K562 (cell line): Measurements from ENCODE around the gene STXBP6. TPM values are rescaled to one million over a fixed set of nuclear protein-coding genes. Genes with fewer than 3 reads are reported as not detected.

Source experiments
- ATAC-seq: fragments of 200-7000 bp; cut with Tn5 transposase; 3 replicates; pipeline ENCODE4 v1.9.1; 2020; ENCODE audit warnings: moderate library complexity
- BruUV-seq: library from RNA; stranded (reverse); fragments of 400-500 nt; replicated peaks from 2 replicates; lab custom pipeline; 2021; lab: Mats Ljungman, UMichigan
- CTCF ChIA-PET: fragments of 300-600 bp; formaldehyde crosslinking; extraction: SDS; loops from one replicate; lab custom pipeline; 2021; ENCODE audit warnings: low intra/inter-chr PET ratio; lab: Yijun Ruan, JAX
- POLR2A ChIA-PET: fragments of 300-600, 350-650 bp; sonication (Branson Sonifier 250); formaldehyde crosslinking; extraction: SDS; loops from one replicate; lab custom pipeline; 2021; ENCODE audit warnings: antibody characterized with exemption, inconsistent platforms; lab: Yijun Ruan, JAX
- DNase-seq, 4 experiments: peaks; one replicate each; pipeline versions ENCODE4 v3.0.0 to v3.0.0-alpha.2; 2011 to 2018; ENCODE audit warnings: low spot score in 3 of 4, mixed read lengths in 3 of 4; ENCODE audit errors: extremely low read depth in 1 of 4
- FAIRE-seq: peaks from 2 replicates; lab custom pipeline; 2011; peaks lifted over from hg19 to GRCh38; lab: Jason Lieb, UNC
- H2AFZ ChIP-seq: 2 replicates; pipeline ENCODE4 v1.6.0; 2011; ENCODE audit warnings: low read depth, low read length, control low read depth, inconsistent platforms
- H3K27ac ChIP-seq: fragments of 200-600 bp; 3 replicates; pipeline ENCODE4 v1.8.0; 2011; ENCODE audit warnings: low read depth, mild to moderate bottlenecking, control low read depth, inconsistent platforms, low read length, moderate library complexity, mixed read lengths; ENCODE audit errors: extremely low read depth
- H3K27me3 ChIP-seq, 2 experiments: fragments of 300-600 bp in 1 of 2; 2 replicates in 1 of 2; 3 replicates in 1 of 2; pipeline versions ENCODE4 v1.6.0 to v1.8.0; 2011; ENCODE audit warnings: inconsistent platforms in 2 of 2, low read length in 2 of 2, mild to moderate bottlenecking in 1 of 2, mixed read lengths in 1 of 2, moderate library complexity in 1 of 2; ENCODE audit not compliant: control insufficient read depth in 2 of 2, insufficient read depth in 2 of 2
- H3K36me3 ChIP-seq: fragments of 300-600 bp; 3 replicates; pipeline ENCODE4 v1.8.0; 2011; ENCODE audit warnings: mild to moderate bottlenecking, low read length, inconsistent platforms; ENCODE audit not compliant: control insufficient read depth, insufficient read depth
- H3K4me1 ChIP-seq, 2 experiments: fragments of 200-600 bp in 1 of 2; replicated peaks in 1 of 2; 2 replicates in 1 of 2; 3 replicates in 1 of 2; pipeline versions ENCODE4 v1.5.1 to v1.8.0; 2011; ENCODE audit warnings: inconsistent platforms in 2 of 2, low read length in 2 of 2, mild to moderate bottlenecking in 1 of 2, mixed read lengths in 1 of 2, moderate library complexity in 1 of 2; ENCODE audit not compliant: control insufficient read depth in 2 of 2, insufficient read depth in 2 of 2
- H3K4me2 ChIP-seq: 2 replicates; pipeline ENCODE4 v1.6.1; 2011; ENCODE audit warnings: low read length, control low read depth, inconsistent platforms, mixed read lengths; ENCODE audit not compliant: insufficient read depth
- H3K4me3 ChIP-seq: fragments of 200-600 bp; sonication (generic), shearing (Covaris generic); 2 replicates; pipeline ENCODE4 v1.5.1; 2016; ENCODE audit warnings: control low read depth, inconsistent platforms
- H3K79me2 ChIP-seq: fragments of 200-600 bp; 3 replicates; pipeline ENCODE4 v1.8.0; 2011; ENCODE audit warnings: low read length, inconsistent platforms; ENCODE audit not compliant: control insufficient read depth, insufficient read depth
- H3K9ac ChIP-seq, 2 experiments: 2 replicates each; pipeline versions ENCODE4 v1.6.0 to v1.6.1; 2011; ENCODE audit warnings: low read depth in 2 of 2, low read length in 2 of 2, control low read depth in 1 of 2, inconsistent platforms in 1 of 2, mild to moderate bottlenecking in 1 of 2, mixed read lengths in 1 of 2; ENCODE audit not compliant: insufficient read depth in 1 of 2
- H3K9me1 ChIP-seq: one replicate; pipeline ENCODE4 v1.6.0; 2011; ENCODE audit warnings: inconsistent platforms, mild to moderate bottlenecking, low read length, moderate library complexity; ENCODE audit not compliant: control insufficient read depth, insufficient read depth
- H3K9me3 ChIP-seq: replicated peaks from 2 replicates; pipeline ENCODE4 v1.5.1; 2011; ENCODE audit warnings: low read depth, low read length, inconsistent platforms; ENCODE audit not compliant: control insufficient read depth, insufficient read depth
- H4K20me1 ChIP-seq: replicated peaks from 2 replicates; pipeline ENCODE4 v1.6.1; 2011; ENCODE audit warnings: low read length, inconsistent platforms, mixed read lengths; ENCODE audit not compliant: control insufficient read depth, insufficient read depth
- DPF2 ChIP-seq: fragments of 450-650 bp; IDR thresholded peaks from 2 replicates; pipeline ENCODE4 v1.6.1; 2016
- MEIS2 ChIP-seq: fragments of 450-650 bp; IDR thresholded peaks from 2 replicates; pipeline ENCODE4 v1.6.1; 2014; ENCODE audit warnings: mild to moderate bottlenecking; ENCODE audit not compliant: partially characterized antibody
- WGBS: fragments of 100-300 bp; shearing (Covaris generic); methylation state at CpG from one replicate; pipeline ENCODE4 v1.1.6; 2016; ENCODE audit warnings: low coverage, mixed read lengths; ENCODE audit not compliant: insufficient coverage; ENCODE audit errors: missing lambda C conversion rate; 5-methylcytosine and 5-hydroxymethylcytosine counted together
- in situ Hi-C: fragments of 300-500 bp; cut with MboI; formaldehyde crosslinking; loops from 4 replicates; pipeline ENCODE4 v1.15.0; 2018; ENCODE audit warnings: inconsistent platforms, mixed read lengths
- intact Hi-C: fragments of 100-400 bp; cut with micrococcal nuclease; formaldehyde crosslinking; loops from 2 replicates; pipeline ENCODE4 v1.14.2; 2022
- polyA plus RNA-seq, 8 experiments: library from polyadenylated mRNA; depleted of rRNA in 4 of 8; stranded (reverse) in 5 of 8; unstranded in 3 of 8; fragments of >200 nt; fragmentation: Nextera tagmentation in 2 of 8; fragmentation: Illumina TruSeq in 1 of 8; extraction: Ambion mirVana in 2 of 8; extraction: Trizol in 1 of 8; gene quantifications; 2 replicates each; pipeline versions ENCODE4 v1.2.1 to v1.2.3, GENCODE V29; 2011 to 2014; ENCODE audit warnings: inconsistent platforms in 1 of 8, missing spikeins in 1 of 8
- total RNA-seq, 7 experiments: library from RNA; depleted of rRNA in 6 of 7; stranded (reverse); fragments of >200 nt in 6 of 7; fragmentation: Illumina TruSeq in 2 of 7; extraction: Trizol in 2 of 7; gene quantifications; 2 replicates each; pipeline versions ENCODE4 v1.2.1 to v1.2.3, GENCODE V29; 2011 to 2021; ENCODE audit warnings: low replicate concordance in 1 of 7
- TF ChIP-seq, protein P1 (sequence below): sonication (generic); formaldehyde crosslinking; IDR thresholded peaks from 2 replicates; pipeline ENCODE4 v1.8.0; 2023; ENCODE audit warnings: mild to moderate bottlenecking, missing genetic modification reagents

Gene STXBP6
- total and polyA plus RNA-seq, 9 of the 15 experiments (the other 6 are each of a cell fraction or from before 2014, with no cell fraction given) = 0.27 to 0.89 (median 0.59) TPM

- no peak for TF ChIP-seq DPF2
These were observed 121.5 kb downstream of the STXBP6 start (continued) for GRCh38 chr14:24928386-24928900.

- no peaks in the 10 kb centered on the region for H3K9me1 ChIP-seq
- no peaks in the 10 kb centered on the region for H3K27me3 ChIP-seq
- no peaks in the 10 kb centered on the region for H3K79me2 ChIP-seq
- ATAC-seq (no peak), DNase-seq (no peak), FAIRE-seq (no peak)
- H3K4me3 ChIP-seq = no peak overlapping the region
- BruUV-seq = no TSS peak
- no peak overlapping the region for H3K9ac ChIP-seq
- no peaks in the 10 kb centered on the region for H3K36me3 ChIP-seq
- TF ChIP-seq MEIS2 = peak; percentile 17
- TF ChIP-seq, protein P1, sequence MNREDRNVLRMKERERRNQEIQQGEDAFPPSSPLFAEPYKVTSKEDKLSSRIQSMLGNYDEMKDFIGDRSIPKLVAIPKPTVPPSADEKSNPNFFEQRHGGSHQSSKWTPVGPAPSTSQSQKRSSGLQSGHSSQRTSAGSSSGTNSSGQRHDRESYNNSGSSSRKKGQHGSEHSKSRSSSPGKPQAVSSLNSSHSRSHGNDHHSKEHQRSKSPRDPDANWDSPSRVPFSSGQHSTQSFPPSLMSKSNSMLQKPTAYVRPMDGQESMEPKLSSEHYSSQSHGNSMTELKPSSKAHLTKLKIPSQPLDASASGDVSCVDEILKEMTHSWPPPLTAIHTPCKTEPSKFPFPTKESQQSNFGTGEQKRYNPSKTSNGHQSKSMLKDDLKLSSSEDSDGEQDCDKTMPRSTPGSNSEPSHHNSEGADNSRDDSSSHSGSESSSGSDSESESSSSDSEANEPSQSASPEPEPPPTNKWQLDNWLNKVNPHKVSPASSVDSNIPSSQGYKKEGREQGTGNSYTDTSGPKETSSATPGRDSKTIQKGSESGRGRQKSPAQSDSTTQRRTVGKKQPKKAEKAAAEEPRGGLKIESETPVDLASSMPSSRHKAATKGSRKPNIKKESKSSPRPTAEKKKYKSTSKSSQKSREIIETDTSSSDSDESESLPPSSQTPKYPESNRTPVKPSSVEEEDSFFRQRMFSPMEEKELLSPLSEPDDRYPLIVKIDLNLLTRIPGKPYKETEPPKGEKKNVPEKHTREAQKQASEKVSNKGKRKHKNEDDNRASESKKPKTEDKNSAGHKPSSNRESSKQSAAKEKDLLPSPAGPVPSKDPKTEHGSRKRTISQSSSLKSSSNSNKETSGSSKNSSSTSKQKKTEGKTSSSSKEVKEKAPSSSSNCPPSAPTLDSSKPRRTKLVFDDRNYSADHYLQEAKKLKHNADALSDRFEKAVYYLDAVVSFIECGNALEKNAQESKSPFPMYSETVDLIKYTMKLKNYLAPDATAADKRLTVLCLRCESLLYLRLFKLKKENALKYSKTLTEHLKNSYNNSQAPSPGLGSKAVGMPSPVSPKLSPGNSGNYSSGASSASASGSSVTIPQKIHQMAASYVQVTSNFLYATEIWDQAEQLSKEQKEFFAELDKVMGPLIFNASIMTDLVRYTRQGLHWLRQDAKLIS (CRISPR knock-in tag) = no peak
- no peak overlapping the region for H2AFZ ChIP-seq
- no peak overlapping the region for H3K4me2 ChIP-seq
- in situ Hi-C loops (no loop called here), intact Hi-C loops (no loop called here)
- no peaks in the 10 kb centered on the region for H3K9me3 ChIP-seq
- H4K20me1 ChIP-seq = no peaks in the 10 kb centered on the region
- ChIA-PET POLR2A (no interaction called here), CTCF (no interaction called here)
- H3K27ac ChIP-seq = no peak overlapping the region
- 0% methylated on average over 4 of the region's 4 CpGs for WGBS
- no peaks in the 10 kb centered on the region for H3K4me1 ChIP-seq
These were observed 122.1 kb downstream of the STXBP6 start for GRCh38 chr14:24927809-24928208.
